ENCODE measurements around the gene ELMO2.

DNA sequence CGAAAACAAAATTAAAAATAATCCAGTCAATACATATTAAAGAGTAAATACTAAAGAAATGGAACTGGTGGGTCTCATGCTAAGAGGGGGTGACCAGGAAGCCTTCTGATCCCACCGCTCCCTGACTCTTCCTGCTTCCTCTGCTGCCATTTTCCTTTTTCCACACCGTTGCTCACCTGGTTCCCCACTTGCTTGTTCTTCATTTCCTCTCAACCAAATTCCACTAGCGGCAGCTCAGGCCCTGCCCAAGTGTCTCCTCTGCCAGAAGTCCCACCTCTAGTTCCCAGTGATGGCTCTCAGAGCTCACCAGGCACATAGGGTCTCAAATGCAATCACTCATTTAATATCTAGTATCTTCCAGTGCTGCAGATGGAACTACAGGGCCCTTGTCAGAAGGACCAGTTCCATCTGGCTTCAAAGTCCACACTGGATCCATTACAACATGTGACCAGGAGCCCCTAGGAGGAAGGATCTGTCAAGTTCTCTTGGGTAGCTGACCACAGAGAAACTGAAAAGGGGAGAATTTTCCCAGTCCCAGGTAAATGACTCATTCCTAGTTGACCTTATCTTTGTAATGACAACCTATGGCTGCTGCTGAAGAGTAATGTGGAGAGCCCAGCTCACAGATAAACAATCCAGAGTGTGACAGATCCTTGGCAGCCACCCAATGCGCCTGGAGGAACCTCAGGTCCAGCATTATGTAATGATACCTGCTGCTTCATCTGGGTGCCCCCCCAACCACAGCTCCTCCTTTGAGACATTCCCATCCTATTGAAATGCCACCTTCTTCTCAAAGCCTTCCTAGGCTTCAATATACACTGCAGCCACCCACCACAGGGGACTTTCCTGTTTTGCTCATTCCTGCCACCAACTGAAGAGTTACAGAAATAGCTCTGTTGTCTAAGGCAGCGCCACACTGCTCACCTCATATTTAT lies 38.2 kb downstream of the ELMO2 start:
- TF ChIP-seq, protein P1, sequence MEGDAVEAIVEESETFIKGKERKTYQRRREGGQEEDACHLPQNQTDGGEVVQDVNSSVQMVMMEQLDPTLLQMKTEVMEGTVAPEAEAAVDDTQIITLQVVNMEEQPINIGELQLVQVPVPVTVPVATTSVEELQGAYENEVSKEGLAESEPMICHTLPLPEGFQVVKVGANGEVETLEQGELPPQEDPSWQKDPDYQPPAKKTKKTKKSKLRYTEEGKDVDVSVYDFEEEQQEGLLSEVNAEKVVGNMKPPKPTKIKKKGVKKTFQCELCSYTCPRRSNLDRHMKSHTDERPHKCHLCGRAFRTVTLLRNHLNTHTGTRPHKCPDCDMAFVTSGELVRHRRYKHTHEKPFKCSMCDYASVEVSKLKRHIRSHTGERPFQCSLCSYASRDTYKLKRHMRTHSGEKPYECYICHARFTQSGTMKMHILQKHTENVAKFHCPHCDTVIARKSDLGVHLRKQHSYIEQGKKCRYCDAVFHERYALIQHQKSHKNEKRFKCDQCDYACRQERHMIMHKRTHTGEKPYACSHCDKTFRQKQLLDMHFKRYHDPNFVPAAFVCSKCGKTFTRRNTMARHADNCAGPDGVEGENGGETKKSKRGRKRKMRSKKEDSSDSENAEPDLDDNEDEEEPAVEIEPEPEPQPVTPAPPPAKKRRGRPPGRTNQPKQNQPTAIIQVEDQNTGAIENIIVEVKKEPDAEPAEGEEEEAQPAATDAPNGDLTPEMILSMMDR (IDR thresholded peaks at IDR 0.05; ENCODE audit: insufficient read depth, low read length) = no peak
- TF ChIP-seq POLR2AphosphoS5 (IDR thresholded peaks at IDR 0.05; ENCODE audit: low read depth) = no peak
